HL-60 (cell line): ENCODE data around the gene INPP5K.

Source experiments
- GABPA ChIP-seq: IDR thresholded peaks from 2 replicates; pipeline ENCODE4 v1.6.1; 2012; ENCODE audit warnings: low read depth
- POLR2AphosphoS5 ChIP-seq: IDR thresholded peaks from 2 replicates; pipeline ENCODE4 v1.6.1; 2012; ENCODE audit warnings: low read depth
- SPI1 ChIP-seq: IDR thresholded peaks from 2 replicates; pipeline ENCODE4 v1.6.1; 2012; ENCODE audit warnings: low read depth, mild to moderate bottlenecking, borderline replicate concordance
- TF ChIP-seq, protein P1 (sequence below): IDR thresholded peaks from one replicate; pipeline ENCODE4 v1.5.1; 2011; ENCODE audit warnings: low read length, control low read depth, inconsistent platforms; ENCODE audit not compliant: insufficient read depth
- TF ChIP-seq, protein P2 (sequence below): IDR thresholded peaks from 2 replicates; pipeline ENCODE4 v1.6.1; 2012; ENCODE audit warnings: low read depth; ENCODE audit not compliant: insufficient replicate concordance

- TF ChIP-seq, protein P1, sequence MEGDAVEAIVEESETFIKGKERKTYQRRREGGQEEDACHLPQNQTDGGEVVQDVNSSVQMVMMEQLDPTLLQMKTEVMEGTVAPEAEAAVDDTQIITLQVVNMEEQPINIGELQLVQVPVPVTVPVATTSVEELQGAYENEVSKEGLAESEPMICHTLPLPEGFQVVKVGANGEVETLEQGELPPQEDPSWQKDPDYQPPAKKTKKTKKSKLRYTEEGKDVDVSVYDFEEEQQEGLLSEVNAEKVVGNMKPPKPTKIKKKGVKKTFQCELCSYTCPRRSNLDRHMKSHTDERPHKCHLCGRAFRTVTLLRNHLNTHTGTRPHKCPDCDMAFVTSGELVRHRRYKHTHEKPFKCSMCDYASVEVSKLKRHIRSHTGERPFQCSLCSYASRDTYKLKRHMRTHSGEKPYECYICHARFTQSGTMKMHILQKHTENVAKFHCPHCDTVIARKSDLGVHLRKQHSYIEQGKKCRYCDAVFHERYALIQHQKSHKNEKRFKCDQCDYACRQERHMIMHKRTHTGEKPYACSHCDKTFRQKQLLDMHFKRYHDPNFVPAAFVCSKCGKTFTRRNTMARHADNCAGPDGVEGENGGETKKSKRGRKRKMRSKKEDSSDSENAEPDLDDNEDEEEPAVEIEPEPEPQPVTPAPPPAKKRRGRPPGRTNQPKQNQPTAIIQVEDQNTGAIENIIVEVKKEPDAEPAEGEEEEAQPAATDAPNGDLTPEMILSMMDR: no peak
- no peak for TF ChIP-seq POLR2AphosphoS5
- TF ChIP-seq, protein P2, sequence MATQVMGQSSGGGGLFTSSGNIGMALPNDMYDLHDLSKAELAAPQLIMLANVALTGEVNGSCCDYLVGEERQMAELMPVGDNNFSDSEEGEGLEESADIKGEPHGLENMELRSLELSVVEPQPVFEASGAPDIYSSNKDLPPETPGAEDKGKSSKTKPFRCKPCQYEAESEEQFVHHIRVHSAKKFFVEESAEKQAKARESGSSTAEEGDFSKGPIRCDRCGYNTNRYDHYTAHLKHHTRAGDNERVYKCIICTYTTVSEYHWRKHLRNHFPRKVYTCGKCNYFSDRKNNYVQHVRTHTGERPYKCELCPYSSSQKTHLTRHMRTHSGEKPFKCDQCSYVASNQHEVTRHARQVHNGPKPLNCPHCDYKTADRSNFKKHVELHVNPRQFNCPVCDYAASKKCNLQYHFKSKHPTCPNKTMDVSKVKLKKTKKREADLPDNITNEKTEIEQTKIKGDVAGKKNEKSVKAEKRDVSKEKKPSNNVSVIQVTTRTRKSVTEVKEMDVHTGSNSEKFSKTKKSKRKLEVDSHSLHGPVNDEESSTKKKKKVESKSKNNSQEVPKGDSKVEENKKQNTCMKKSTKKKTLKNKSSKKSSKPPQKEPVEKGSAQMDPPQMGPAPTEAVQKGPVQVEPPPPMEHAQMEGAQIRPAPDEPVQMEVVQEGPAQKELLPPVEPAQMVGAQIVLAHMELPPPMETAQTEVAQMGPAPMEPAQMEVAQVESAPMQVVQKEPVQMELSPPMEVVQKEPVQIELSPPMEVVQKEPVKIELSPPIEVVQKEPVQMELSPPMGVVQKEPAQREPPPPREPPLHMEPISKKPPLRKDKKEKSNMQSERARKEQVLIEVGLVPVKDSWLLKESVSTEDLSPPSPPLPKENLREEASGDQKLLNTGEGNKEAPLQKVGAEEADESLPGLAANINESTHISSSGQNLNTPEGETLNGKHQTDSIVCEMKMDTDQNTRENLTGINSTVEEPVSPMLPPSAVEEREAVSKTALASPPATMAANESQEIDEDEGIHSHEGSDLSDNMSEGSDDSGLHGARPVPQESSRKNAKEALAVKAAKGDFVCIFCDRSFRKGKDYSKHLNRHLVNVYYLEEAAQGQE: no peak
- TF ChIP-seq SPI1: no peak
- TF ChIP-seq GABPA: no peak
Measured at GRCh38 chr17:1473841-1474240, 42.6 kb downstream of the INPP5K start.
